Liver (tissue), 3 donors: Measurements from ENCODE around the gene ANKRD44.

ENCODE experiments used
- ATF3 ChIP-seq: IDR thresholded peaks from 2 replicates; pipeline ENCODE4 v1.6.1; 2016; ENCODE audit warnings: antibody characterized with exemption
- CTCF ChIP-seq: fragments of 150-350 bp; IDR thresholded peaks from 2 replicates; pipeline ENCODE4 v1.5.1; 2017; ENCODE audit warnings: improper control_type of control experiment, low read depth, low read length; ENCODE audit not compliant: missing input control
- GABPA ChIP-seq, 2 donors: IDR thresholded peaks in 1 of 2; conservative IDR thresholded peaks in 1 of 2; 2 replicates each; pipeline ENCODE4 v1.6.1; 2016; ENCODE audit warnings: antibody characterized with exemption in 2 of 2, mild to moderate bottlenecking in 1 of 2, moderate library complexity in 1 of 2
- MAX ChIP-seq: IDR thresholded peaks from 2 replicates; pipeline ENCODE4 v1.6.1; 2016; ENCODE audit warnings: antibody characterized with exemption
- RAD21 ChIP-seq, 2 donors: IDR thresholded peaks; 2 replicates each; pipeline ENCODE4 v1.6.1; 2016; ENCODE audit warnings: antibody characterized with exemption in 2 of 2, mild to moderate bottlenecking in 2 of 2
- ZBTB33 ChIP-seq: IDR thresholded peaks from 2 replicates; pipeline ENCODE4 v1.6.1; 2016; ENCODE audit warnings: antibody characterized with exemption
- donor health status: healthy.
- donor health status: healthy.

GRCh38 chr2:196967116-196967515 is 343.5 kb downstream of the ANKRD44 start:
- TF ChIP-seq CTCF, result no peak
- TF ChIP-seq GABPA (IDR thresholded peaks at IDR 0.05 in 1 of 2, conservative IDR thresholded peaks at IDR 0.05 in 1 of 2), result no peak
- peak in 1 of 2 donors; percentile 4 for TF ChIP-seq RAD21 (IDR thresholded peaks at IDR 0.05)
- no peak for TF ChIP-seq ZBTB33
- TF ChIP-seq MAX, result no peak
- TF ChIP-seq ATF3, result no peak
